H9 (cell line): ENCODE measurements around the gene ZMIZ1. TPM values are rescaled to one million over a fixed set of nuclear protein-coding genes. Genes with fewer than 3 reads are reported as not detected.

Experiments
- DNase-seq: peaks from one replicate; pipeline ENCODE4 v3.0.0-alpha.2; 2017
- H2AFZ ChIP-seq: one replicate; pipeline ENCODE4 v1.6.1; 2013; ENCODE audit warnings: mild to moderate bottlenecking, low read length, control low read depth, moderate library complexity
- H2AK5ac ChIP-seq: 2 replicates; pipeline ENCODE4 v1.6.1; 2013; ENCODE audit warnings: low read length, control low read depth, mixed read lengths; ENCODE audit not compliant: insufficient read length
- H2BK120ac ChIP-seq: one replicate; pipeline ENCODE4 v1.6.1; 2013; ENCODE audit warnings: low read depth, mild to moderate bottlenecking, low read length, control low read depth, inconsistent platforms; ENCODE audit not compliant: poor library complexity, severe bottlenecking
- H2BK12ac ChIP-seq: 2 replicates; pipeline ENCODE4 v1.6.1; 2013; ENCODE audit warnings: low read length, control low read depth, mixed read lengths, low read depth; ENCODE audit not compliant: insufficient read length
- H2BK15ac ChIP-seq: 2 replicates; pipeline ENCODE4 v1.6.1; 2013; ENCODE audit warnings: low read depth, low read length, control low read depth
- H2BK20ac ChIP-seq: one replicate; pipeline ENCODE4 v1.6.1; 2013; ENCODE audit warnings: low read depth, mild to moderate bottlenecking, low read length, control low read depth, inconsistent platforms; ENCODE audit not compliant: poor library complexity, severe bottlenecking
- H2BK5ac ChIP-seq: 2 replicates; pipeline ENCODE4 v1.6.1; 2013; ENCODE audit warnings: low read length, control low read depth, mixed read lengths; ENCODE audit not compliant: insufficient read length
- H3K14ac ChIP-seq: 2 replicates; pipeline ENCODE4 v1.6.1; 2013; ENCODE audit warnings: low read length, control low read depth; ENCODE audit not compliant: insufficient read depth
- H3K18ac ChIP-seq: 2 replicates; pipeline ENCODE4 v1.6.1; 2013; ENCODE audit warnings: low read depth, mild to moderate bottlenecking, mixed read lengths, low read length, control low read depth; ENCODE audit not compliant: insufficient read length
- H3K23ac ChIP-seq: 2 replicates; pipeline ENCODE4 v1.6.1; 2013; ENCODE audit warnings: low read length, control low read depth, mixed read lengths, low read depth; ENCODE audit not compliant: insufficient read length
- H3K23me2 ChIP-seq: 2 replicates; pipeline ENCODE4 v1.6.1; 2013; ENCODE audit warnings: low read depth, mild to moderate bottlenecking, mixed read lengths, low read length, control low read depth; ENCODE audit not compliant: insufficient read length, poor library complexity, severe bottlenecking
- H3K27ac ChIP-seq: 2 replicates; pipeline ENCODE4 v1.5.1; 2013; ENCODE audit warnings: low read length, control low read depth, mixed read lengths, low read depth; ENCODE audit not compliant: insufficient read length
- H3K27me3 ChIP-seq: 2 replicates; pipeline ENCODE4 v1.6.1; 2013; ENCODE audit warnings: low read length, control low read depth, inconsistent platforms; ENCODE audit not compliant: insufficient read depth
- H3K4ac ChIP-seq: 2 replicates; pipeline ENCODE4 v1.6.1; 2013; ENCODE audit warnings: low read depth, mild to moderate bottlenecking, control low read depth, inconsistent platforms, low read length, moderate library complexity
- H3K4me1 ChIP-seq: 2 replicates; pipeline ENCODE4 v1.6.1; 2013; ENCODE audit warnings: low read length, control low read depth, inconsistent platforms; ENCODE audit not compliant: insufficient read depth
- H3K4me2 ChIP-seq: 2 replicates; pipeline ENCODE4 v1.6.1; 2013; ENCODE audit warnings: low read length, control low read depth, mixed read lengths; ENCODE audit not compliant: insufficient read length, insufficient read depth
- H3K56ac ChIP-seq: 2 replicates; pipeline ENCODE4 v1.6.1; 2013; ENCODE audit warnings: low read depth, mild to moderate bottlenecking, mixed read lengths, low read length, control low read depth; ENCODE audit not compliant: insufficient read length
- H3K79me1 ChIP-seq: 2 replicates; pipeline ENCODE4 v1.6.1; 2013; ENCODE audit warnings: low read depth, mild to moderate bottlenecking, moderate library complexity, low read length, control low read depth, inconsistent platforms; ENCODE audit not compliant: insufficient read depth, poor library complexity, severe bottlenecking
- H3K79me2 ChIP-seq: 2 replicates; pipeline ENCODE4 v1.6.1; 2013; ENCODE audit warnings: low read length, control low read depth, inconsistent platforms; ENCODE audit not compliant: insufficient read depth
- H3K9ac ChIP-seq: 2 replicates; pipeline ENCODE4 v1.6.1; 2013; ENCODE audit warnings: low read length, control low read depth, mixed read lengths; ENCODE audit not compliant: insufficient read length; ENCODE audit errors: extremely low read depth
- H3K9me3 ChIP-seq: one replicate; pipeline ENCODE4 v1.6.1; 2013; ENCODE audit warnings: low read depth, low read length, inconsistent platforms; ENCODE audit not compliant: control insufficient read depth
- H3T11ph ChIP-seq: one replicate; pipeline ENCODE4 v1.6.1; 2013; ENCODE audit warnings: mild to moderate bottlenecking, low read length, control low read depth, inconsistent platforms
- H4K20me1 ChIP-seq: one replicate; pipeline ENCODE4 v1.6.1; 2013; ENCODE audit not compliant: control insufficient read depth, insufficient read length, insufficient read depth
- H4K5ac ChIP-seq: 2 replicates; pipeline ENCODE4 v1.6.1; 2013; ENCODE audit warnings: low read depth, mild to moderate bottlenecking, mixed read lengths, low read length, control low read depth; ENCODE audit not compliant: insufficient read length
- H4K8ac ChIP-seq: replicated peaks from 2 replicates; pipeline ENCODE4 v1.6.1; 2013; ENCODE audit warnings: low read length, control low read depth, mixed read lengths, low read depth; ENCODE audit not compliant: insufficient read length
- H4K91ac ChIP-seq: 2 replicates; pipeline ENCODE4 v1.6.1; 2013; ENCODE audit warnings: low read depth, mild to moderate bottlenecking, moderate library complexity, mixed read lengths, low read length, control low read depth; ENCODE audit not compliant: insufficient read length
- H3K27ac Mint-ChIP-seq, 3 experiments: 2 replicates in 2 of 3; 3 replicates in 1 of 3; pipeline ENCODE4 v1.8.0; 2020 to 2021; ENCODE audit warnings: mixed read lengths in 3 of 3, mild to moderate bottlenecking in 1 of 3, moderate library complexity in 1 of 3
- H3K27me3 Mint-ChIP-seq: 2 replicates; pipeline ENCODE4 v1.8.0; 2021; ENCODE audit warnings: low read depth, mild to moderate bottlenecking, moderate library complexity, mixed read lengths
- H3K36me3 Mint-ChIP-seq, 3 experiments: 2 replicates in 2 of 3; 3 replicates in 1 of 3; pipeline ENCODE4 v1.8.0; 2020 to 2021; ENCODE audit warnings: low read depth in 3 of 3, mixed read lengths in 3 of 3; ENCODE audit not compliant: insufficient read depth in 1 of 3
- H3K4me1 Mint-ChIP-seq, 2 experiments: 2 replicates each; pipeline ENCODE4 v1.8.0; 2020; ENCODE audit warnings: mixed read lengths in 2 of 2
- H3K4me3 Mint-ChIP-seq, 2 experiments: 2 replicates in 1 of 2; 3 replicates in 1 of 2; pipeline ENCODE4 v1.8.0; 2020 to 2021; ENCODE audit warnings: mild to moderate bottlenecking in 2 of 2, mixed read lengths in 2 of 2, moderate library complexity in 1 of 2
- H3K9me3 Mint-ChIP-seq, 2 experiments: 2 replicates in 1 of 2; 3 replicates in 1 of 2; pipeline ENCODE4 v1.8.0; 2020; ENCODE audit warnings: mild to moderate bottlenecking in 2 of 2, mixed read lengths in 2 of 2, moderate library complexity in 1 of 2
- CTCF ChIP-seq: fragments of 200-600 bp; sonication (generic); conservative IDR thresholded peaks from 3 replicates; pipeline ENCODE4 v1.8.0; 2021; ENCODE audit warnings: antibody characterized with exemption, mild to moderate bottlenecking
- WGBS: extraction: QIAGEN DNeasy Blood & Tissue Kit; methylation state at CpG from one replicate; pipeline ENCODE4 v1.1.7; 2013; ENCODE audit warnings: missing lambda C conversion rate, low lambda C conversion rate, mixed read lengths; ENCODE audit not compliant: insufficient read length; ENCODE audit errors: extremely low coverage; 5-methylcytosine and 5-hydroxymethylcytosine counted together
- total RNA-seq: library from RNA; stranded (reverse); gene quantifications from 2 replicates; pipeline ENCODE4 v1.2.1, GENCODE V29; 2021

The ZMIZ1 gene
- total RNA-seq, 1 experiment from 2014 or later = 36.9 TPM

GRCh38 chr10:79342295-79342761 is 273.6 kb downstream of the ZMIZ1 start:
- Histone ChIP-seq H3K23me2 (no peaks in the 10 kb centered on the region), H3K9ac (no peak overlapping the region), H3K18ac (no peak overlapping the region), H2AK5ac (no peak overlapping the region), H4K20me1 (no peaks in the 10 kb centered on the region), H4K5ac (no peak overlapping the region), H3K23ac (no peak overlapping the region), H3K79me2 (no peaks in the 10 kb centered on the region), H3K4me2 (no peak overlapping the region), H2BK120ac (no peak overlapping the region), H3T11ph (no peak overlapping the region), H4K8ac (no peak overlapping the region), H2BK5ac (no peak overlapping the region), H3K14ac (no peak overlapping the region), H3K56ac (no peak overlapping the region), H2BK20ac (no peak overlapping the region), H3K4me1 (0 out of 2 replicates have a peak, but pooled peaks cover 5% of the 10 kb centered on the region), H3K27me3 (no peaks in the 10 kb centered on the region), H3K27ac (no peak overlapping the region), H3K4ac (no peak overlapping the region), H3K9me3 (no peaks in the 10 kb centered on the region), H3K79me1 (no peaks in the 10 kb centered on the region), H2BK15ac (no peak overlapping the region), H2AFZ (no peak overlapping the region), H2BK12ac (no peak overlapping the region), H4K91ac (no peak overlapping the region)
- no CpG with 5 or more reads among the region's 5 CpGs for WGBS
- TF ChIP-seq CTCF = no peak
- no peak overlapping the region for H3K4me3 Mint-ChIP-seq
- peaks cover 3 to 14% of the 10 kb centered on the region in 2 experiments for H3K4me1 Mint-ChIP-seq
- peaks cover 25% of the 10 kb centered on the region for H3K27me3 Mint-ChIP-seq
- DNase-seq = peak; percentile 10
- peaks cover under 1 to 3% of the 10 kb centered on the region in 2 experiments; a peak in 1 of 5 replicates for H3K9me3 Mint-ChIP-seq
- no peaks in the 10 kb centered on the region; a peak in 1 of 7 replicates for H3K36me3 Mint-ChIP-seq
- H3K27ac Mint-ChIP-seq = no peak overlapping the region
